ENCODE data around the gene DENND11.

Gene DENND11

GRCh38 chr7:141676618-141677017, 25.3 kb downstream of the DENND11 start:
- no peak for DNase-seq

DNA sequence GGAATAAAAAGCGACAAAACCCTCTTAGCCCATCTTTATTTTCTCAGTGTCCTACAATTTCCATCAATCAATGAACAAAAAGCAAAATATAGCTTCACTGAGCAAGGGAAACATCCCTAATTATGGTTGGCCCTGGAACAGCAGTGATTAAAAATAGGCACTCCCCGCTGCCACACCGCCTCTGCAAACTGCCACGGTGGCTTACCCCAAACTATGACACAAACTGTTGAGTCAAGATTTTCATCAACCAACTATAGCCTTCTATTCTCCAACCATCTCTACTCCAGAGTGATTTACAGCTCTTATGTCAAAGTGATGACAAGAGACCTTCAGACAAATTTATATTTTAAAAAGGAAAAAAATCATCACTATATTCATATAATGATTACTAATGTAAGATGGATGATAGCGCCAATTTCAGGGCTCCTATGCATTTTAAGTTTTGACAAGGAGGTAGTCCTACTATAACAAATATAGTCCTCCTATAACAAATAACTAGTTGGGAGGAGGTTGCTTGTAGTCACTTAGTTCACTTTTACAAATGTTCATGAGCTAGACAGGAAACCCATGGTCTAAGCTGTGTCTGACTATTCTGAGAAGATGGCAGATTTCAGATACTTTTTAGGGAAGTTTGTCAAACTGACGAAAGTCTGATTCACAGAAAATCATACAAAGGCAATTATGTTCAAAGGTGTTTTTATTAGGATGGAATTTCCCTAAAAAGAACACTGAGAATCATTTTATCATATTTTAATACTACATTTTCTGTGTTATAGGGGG, 26.3 kb downstream of the DENND11 start:
- DNase-seq, result no peak

DNA sequence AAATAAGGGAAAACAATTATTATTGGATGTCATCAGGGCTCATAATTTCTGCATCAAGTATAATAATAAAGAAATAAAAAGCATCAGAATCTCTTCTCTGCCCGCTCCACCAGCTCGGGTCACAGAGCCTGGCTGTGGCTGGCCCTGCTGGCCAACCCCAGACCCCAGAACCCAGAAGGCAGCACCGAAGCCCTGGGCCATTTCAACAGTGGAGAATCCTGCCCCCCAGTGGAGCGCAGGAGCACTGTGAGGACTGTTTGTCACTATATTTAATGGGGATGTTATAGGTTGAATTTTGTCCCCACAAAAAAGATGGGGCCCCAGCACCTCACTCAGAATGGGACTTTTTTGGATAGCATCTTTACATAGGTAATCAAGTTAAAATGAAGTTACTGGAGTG, 27.3 kb downstream of the DENND11 start:
- no peak for DNase-seq

DNA sequence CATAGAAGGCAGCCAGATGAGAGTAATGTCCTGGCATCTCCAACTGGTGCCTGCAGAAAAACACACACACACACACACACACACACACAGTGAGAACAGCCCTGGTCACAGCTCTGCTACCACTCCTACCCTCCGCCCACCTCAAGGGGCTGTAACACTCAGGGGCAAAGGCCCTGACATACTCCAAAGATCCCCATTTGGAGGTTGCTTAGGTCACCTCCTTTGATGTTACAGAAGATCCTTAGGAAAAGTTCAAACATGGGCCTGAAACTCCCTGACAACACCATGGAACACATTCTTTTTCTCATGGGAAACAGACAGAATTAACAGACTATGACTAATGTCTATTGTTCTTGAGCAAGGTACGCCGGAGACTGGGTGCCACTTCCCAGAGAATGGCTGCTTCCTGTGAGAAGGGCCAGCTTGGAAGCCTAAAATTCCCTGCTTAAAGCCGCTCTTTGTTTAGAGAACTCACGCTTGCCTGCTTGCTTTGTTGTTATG, 27.7 kb downstream of the DENND11 start:
- DNase-seq, result no peak

DNA sequence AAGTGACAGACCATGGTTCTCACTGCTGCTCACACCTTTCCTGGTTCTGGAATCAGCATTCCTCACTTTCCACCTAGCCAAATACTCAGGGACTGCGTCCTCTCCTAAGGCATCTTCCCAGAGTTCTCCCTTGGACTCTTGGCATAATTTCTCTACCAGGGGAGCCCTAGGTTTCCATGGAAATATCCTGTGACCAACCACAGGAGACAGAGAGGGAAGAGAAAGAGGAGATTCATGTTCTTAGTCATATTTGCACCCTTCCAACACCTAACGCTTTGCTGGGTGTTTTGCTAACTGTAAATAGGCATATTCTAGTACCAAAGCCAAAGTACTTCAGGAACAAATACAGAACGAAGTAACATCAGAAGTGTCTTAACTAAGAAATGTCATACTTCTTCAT, 28.6 kb downstream of the DENND11 start:
- DNase-seq, result no peak

DNA sequence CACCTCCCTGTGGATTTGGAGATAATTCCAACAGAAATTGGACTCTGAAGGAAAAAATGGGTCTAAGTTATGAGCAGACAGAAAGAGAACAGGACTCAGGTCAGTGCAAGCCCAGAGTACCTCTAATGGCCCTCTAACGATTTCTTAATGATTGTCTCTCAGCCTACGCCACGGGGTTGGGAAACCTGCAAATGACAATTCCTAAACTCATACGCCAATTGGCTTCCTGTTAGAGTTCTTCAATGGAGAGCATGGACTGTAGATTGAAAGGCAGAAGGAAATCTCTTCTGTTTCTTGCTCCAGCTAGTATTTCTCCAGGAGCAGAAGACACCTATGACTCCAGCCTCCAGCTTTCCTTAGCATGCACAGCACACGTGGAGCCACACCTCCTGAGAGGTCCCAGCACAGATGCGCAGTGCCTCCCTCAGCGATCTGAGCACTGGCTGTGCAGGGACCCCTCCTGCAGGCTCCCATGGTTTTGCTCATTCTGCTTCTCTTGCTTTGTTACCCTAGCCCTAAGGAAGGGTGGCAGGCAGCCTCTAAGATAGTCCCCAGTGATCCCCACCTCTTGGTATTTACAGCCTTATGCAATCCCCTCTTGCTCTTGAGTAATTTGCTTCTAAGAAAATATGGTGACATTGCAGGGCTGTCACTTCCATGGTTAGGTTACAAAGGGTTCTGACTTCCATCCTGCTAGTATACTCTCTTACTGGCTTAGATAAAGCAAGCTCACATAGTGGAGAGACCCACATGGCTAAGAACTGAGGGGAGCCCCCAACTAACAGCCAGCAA, 30.1 kb downstream of the DENND11 start:
- no peak for DNase-seq

- no peak for DNase-seq
Observed at GRCh38 chr7:141668853-141669252, 33.1 kb downstream of the DENND11 start.

DNA sequence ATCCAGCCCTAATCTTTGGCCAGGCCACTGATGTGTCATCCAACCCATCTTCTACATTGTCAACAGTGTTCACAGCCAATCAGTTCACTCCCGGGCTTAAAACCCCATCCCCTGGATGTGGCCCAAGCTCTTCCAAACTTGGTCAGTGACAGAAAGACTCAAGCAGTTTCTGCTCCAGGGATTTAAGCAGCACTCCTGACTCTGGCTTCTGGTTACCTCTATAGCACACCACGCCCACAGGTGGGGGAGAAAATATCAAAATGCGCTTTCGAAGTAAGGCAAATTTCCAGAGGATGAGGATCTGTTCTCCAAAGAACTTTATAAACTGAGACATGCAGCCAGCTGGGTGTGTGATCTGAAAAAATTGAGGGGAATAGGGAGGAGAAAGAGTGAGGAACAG, 35.9 kb downstream of the DENND11 start:
- no peak for DNase-seq

GRCh38 chr7:141665208-141666035, 36.5 kb downstream of the DENND11 start:
- DNase-seq, result no peak

- no peak for DNase-seq
Observed at GRCh38 chr7:141664450-141664849, 37.5 kb downstream of the DENND11 start.

GRCh38 chr7:141663081-141663849, 38.7 kb downstream of the DENND11 start:
- DNase-seq, result no peak

GRCh38 chr7:141660259-141660658, 41.7 kb downstream of the DENND11 start:
- DNase-seq, result no peak

DNA sequence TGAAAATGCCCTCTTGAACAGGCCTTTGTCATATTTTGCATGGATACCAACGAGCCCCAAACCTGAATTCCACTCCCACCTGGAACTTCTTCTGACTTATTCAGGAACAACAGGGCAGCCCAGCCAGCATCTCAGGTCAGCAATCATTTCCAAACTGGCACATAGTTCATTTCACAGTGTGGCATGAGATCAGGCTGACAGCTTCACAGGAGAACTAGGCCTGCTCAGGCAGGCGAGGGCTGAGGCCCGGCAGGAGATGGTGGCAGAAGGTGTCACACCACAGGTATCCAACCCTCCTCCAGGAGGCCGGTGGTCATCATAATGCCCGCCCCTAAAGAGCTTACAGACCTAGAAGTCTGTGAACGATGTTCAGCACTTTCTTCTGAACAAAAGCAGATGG, 42.5 kb downstream of the DENND11 start:
- no peak for DNase-seq

- peak; percentile 71 for DNase-seq
Observed at GRCh38 chr7:141654551-141654950, 47.4 kb downstream of the DENND11 start.

GRCh38 chr7:141652691-141653090, 49.3 kb downstream of the DENND11 start:
- DNase-seq, result no peak
